Eye (tissue), 1 donor: ENCODE results near the gene FXYD6.

Experiments used
- DNase-seq: peaks from one replicate; pipeline ENCODE4 v3.0.0-alpha.2; 2015

FXYD6 gene

DNA sequence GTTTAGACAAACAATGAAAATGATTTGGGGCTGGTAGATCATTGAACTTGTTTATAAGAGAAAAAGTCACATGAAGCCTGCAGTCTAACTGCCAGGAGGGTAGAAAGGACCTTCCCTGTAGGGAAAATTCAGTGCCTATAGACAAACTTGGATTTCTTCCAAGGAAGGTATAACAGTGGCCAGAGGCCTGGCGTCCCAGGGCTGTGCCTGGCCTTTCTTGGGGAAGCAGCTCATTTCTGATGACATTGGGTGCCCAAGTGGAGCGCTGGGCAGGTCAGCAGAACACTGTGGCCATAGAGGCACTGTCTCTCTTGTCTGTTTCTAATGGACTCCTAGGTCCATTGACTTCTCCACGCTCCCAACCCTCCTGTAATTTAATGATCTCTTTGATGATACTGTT, 6.6 kb upstream of the FXYD6 start:
- DNase-seq, result no peak

DNA sequence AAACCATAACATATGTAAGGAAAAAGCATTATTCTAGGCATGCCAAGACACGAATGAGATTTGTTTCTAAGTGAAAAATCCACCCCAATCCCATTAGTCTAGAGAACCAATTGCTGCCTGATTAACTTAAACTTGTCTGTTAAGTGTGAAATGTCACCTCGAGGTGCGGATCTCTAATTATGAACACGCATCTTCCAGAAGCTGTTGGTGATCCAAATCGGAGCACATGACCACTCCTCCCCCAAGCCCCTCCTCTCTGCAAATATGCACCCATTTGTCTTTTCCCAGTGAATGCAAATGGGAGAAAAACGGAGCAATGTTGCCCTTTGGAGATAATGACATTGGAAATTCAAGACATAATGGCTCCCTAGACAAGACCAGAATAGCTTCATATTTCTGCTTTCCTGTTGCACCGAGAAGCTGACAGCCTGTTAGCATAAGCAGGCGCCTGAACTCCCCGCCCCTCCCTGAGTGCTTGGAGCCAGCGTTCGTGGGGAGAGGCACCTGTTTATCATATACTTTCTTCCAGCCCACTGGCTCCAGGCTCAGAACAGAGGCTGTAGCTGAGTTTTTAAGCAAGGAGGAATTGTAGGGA, 6.0 kb upstream of the FXYD6 start:
- peak; percentile 22 for DNase-seq

DNA sequence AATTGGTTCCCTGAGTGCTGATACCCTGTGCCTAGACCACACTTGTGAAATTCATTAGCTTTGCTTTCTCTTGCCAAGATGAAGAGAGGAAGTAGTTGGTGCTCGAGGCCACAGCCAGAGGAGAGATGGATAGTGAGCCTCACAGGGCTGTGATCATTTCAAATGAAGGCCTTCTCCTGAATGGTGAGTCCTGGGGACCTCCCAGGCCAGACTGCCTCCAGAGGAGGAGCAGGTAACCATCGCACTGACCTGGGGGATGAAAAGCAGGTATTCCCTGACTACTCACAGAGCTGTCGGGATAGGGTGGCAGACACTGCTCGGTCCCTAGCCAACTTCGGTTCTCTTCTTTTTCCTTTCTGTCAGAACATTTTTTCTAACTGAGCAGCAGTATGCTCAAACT, 4.8 kb upstream of the FXYD6 start:
- DNase-seq, result no peak

DNA sequence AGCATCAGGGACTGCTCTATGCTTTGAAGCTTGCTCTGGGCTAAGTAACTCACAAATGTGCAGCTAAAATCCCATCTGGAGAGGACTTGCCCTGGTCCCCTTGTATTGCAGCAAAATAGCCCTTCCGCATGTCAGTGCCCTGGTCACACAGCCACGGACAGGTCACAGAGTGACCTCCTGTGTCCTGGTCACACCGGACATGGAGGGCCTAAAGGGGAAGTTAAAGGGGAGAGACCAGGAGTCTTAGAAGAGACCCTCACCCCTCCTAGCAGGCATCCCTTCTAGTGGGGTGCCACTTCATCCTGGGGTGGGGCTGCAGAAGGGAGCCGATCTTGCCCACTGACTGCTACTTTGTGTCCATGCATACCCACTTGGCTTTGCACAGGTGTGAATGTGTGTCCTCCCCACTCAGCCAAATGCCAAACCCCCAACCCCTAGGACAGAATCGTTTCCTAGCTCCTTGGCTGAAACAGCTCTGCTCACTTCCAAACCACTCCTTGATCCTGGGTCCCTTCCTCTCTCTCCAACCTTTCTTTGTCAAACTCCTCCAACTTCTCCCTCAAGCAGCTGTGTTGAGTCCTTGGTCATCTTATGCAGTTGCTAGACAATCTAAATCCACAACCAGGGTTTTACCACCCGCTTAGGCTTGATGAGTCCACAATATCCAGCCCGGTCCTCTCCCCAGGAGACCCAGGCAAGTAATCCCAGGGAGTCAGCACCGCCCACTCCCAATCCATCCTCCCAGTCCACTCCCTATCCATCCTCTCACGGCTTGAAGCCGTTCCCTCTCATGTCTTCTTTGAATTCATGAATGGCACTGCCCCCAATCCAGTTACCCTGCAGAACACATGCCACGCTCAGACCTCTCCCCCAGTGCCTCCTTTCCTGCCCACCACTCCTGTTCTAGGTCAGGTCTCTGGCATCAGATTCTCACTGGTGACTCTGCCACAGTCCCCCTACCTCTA, 3.3 kb upstream of the FXYD6 start:
- no peak for DNase-seq

DNA sequence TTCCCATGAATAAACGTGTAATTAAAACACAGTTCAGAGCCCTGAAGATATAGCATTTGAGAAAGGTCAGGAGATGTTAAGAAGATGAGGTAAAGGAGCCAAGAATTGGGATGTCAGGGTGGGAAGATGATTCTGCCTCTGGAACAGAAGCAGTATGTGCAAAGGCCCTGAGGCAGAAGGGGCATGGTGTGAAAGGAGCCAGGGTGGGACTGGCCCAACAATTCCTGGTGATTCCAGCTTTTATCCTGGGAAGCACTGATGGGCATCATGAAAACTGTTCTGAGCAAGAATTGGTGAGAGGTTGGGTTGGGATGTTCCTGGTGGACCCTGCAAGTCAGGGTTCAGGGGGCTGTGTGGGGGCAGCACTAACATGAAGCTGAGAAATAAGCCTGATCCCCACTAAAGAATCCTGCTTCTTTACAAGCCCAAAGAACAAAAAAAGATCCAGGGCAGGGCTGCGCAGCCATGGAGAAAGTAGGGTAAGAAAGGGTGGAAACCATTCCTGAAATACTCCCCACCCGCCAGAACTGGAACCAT, 2.5 kb upstream of the FXYD6 start:
- DNase-seq, result no peak

DNA sequence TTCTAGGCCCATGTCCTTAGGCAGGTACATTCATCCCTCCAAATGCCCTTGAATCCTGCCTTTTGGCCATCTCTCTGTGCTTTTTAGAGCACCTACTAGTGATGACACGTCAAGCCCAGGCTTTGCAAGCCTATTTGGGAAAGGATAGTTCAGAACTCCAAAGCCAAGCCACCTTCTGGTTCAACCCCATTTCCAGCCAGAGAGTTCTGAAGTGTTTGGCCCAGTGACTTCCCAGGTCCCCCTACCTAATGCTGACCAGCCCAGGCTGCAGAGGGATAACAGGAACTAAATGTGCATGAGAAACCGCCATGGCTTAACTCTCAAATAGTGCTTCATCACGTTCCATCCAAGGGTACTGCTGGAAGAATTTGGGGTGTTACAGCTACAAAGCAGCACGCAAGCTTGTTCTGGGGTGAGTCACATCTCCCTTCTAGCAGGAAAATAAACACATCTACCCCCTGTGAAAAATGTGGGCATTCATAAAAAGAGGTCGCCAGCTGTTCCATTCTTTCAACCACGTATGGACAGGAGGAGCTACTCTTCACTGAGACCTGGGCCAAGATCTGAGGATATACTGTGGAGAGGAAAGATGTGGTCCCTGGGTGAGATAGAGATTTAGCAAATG, 2.0 kb upstream of the FXYD6 start:
- no peak for DNase-seq

DNA sequence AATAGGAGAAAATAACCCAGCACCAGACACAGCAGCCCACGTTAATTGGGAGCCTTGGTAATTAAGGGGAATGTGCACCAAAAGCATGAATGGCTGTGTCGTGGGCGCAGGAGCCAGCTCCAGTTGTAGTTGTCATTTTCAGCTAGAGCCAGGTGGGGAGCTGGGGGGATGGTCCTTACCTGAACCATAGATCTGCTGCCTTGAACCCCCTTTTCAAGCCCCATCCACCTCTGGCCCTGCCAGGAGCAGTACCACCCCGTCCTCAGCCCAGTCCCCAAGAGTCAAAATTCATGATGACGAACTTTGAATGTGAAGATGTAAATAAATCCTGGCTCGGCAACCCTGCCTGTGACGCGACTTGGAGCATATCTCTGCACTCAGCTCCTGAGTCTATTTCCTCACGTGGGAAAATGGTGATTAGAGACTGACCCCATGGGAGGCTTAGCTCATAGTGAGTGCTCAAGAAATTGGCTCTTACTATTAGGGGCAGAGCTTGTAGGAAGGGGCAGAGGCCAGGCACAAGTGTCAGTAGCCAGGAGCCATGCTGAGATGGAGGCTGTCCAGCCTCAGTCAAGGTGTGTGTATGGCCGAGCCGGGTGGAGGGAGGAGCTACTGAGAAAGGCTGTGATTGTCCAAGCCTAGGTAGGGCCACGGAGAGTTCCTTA, 794 bp upstream of the FXYD6 start:
- DNase-seq, result no peak

DNA sequence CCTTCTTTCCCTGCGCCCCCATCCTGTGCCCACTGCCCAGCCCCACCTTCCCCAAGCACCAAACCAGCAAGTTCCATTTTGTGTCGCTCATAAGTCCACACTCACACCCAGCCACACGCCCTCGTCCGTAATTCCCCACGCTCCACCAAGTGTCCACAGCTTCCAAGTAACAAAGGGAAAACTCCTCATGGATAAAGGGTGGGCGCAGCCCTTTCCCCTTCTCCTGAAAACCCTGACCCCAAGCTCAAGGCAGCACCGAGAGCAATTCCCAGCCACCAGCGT, 458 bp downstream of the FXYD6 start:
- peak; percentile 84 for DNase-seq

DNA sequence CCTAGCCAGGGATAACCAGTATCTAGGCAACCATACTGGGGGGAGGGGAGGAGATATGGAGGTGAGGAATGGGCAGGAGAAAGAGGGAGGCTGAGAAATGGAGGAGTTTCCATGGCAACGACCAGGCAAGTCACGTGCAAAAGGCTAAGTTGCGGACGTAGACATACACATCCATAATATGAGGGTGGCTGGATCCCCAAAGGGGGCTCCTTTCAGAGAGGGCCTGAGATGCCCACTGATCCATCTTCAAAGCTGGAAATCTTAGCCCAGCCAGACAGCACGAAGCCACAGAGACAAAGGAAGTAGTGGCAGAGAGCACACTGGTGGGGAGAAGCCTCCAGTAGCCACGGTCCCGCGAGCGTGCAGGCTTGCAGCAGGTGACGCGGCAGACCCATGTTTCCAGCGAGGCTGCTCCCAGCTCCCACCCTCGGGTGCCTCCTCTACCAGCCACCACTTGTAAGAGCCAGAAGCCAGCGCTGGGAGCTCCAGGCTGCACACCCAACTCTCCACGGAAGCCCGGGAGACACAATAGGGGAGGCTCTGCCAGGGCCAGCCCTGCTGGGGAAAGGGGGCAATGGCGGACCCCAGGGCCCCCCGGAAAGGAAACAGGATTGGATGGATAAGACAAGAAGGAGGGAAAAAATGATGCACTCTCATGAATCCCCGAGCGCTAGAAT, 938 bp downstream of the FXYD6 start:
- peak; percentile 88 for DNase-seq

DNA sequence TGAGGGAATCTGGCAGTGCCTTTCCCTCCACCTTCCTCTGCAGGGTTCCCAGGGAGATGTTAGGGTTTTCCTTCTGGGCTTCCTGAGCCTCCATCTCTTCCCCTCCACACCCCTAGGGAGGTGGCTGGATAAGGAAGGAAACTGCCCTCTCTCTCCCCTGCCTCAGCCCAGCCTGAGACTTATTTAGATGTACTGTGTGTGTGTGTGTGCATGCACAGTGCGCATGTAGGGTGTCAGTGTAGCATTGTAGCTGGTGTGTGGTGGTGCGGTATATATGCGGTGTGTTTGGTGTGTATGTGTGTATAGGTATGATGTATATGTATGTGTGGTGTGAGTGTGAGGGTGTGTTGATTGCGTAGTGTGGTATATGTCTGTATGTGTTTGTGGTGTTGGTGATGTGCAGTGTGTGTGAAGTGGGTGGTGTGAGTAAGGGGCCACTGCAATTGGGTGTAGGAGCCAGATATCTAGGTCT, 1.5 kb downstream of the FXYD6 start:
- DNase-seq, result peak; percentile 37

DNA sequence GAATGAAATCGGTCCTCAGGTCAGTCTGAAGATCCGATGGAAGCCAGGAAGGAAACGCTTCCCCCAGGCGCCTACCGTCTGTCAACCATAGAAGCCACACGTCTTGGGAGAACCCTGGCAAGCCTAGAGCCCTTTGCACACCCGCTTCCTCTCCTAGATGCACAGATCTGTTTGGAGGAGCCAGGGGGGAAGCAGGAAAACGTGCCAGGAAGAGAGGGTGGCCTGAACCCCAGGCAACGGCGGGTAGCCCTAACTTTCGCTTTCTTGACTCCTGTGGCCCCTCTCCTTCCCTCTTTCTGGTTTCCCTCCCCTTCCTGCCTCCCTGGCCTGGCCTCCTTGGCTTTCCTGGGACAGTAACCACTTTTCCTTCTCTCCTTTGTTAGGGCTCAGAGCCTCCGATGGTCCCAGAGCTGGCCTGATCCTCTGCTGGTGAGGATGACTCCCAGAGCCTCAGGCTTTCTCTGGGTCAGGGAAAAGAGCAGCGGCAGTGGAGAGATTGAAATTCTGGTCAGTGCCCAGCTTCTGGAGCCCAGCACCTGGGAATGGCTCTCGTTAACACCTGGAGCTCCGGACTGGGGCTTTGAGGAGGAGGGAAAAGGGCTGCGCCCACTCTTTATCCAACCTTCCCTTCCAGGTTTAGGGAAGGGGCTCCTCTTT, 2.1 kb downstream of the FXYD6 start:
- DNase-seq, result no peak

DNA sequence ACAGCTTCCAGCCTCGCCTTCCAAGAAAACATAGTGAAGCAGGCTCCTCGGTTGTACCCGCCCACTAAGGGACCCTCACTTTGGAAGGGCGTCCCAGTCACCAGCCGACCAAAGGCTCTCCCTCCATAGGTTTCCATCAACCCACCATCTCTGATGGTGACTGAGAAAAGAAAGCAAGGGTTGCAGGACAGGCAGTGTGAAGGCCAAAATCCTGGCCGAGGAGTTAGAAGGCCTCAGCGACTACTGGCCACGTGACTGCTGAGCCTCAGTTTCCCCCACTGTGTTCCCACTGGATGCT, 2.7 kb downstream of the FXYD6 start:
- DNase-seq, result no peak

DNA sequence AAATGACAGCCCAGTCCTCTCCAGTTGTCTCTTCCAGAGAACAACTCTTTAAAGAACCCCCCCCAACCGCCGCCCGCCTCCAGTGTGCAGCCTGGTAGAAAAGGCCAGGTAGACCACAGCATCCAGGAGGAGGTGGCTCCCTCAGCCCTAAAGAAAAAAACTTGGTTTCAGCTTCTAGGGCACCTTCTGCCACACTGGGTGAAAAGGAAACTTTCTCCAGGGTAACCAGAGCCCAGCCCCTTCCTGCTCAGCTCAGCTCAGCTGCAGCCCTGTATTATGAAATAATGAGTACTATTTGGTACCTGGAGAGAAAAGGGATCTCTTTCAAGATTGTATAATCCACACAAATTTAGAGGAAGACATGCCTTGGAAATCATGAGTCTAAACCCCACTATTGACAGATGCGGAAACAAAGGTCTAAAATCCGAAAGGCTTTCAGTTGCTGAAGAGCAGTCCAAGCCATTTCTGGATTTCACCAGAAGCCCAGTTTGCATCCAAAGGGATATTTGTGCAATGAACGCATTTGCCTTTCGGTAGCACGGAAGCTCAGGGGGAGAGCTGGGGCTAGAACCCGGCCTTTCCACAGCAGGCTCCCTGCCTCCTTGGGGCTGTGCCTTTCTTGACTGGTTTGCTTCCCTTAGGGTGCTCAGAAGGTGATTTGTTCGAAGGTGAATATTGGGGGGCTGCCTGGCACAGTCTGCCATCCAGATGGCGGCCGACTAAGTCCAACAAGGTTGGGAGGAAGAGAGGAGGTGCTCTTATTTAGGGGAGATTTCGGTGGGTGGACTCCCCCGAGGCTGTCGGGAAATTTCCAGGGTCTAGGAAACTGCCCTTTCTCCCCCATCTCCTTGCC, 3.3 kb downstream of the FXYD6 start:
- DNase-seq, result no peak

DNA sequence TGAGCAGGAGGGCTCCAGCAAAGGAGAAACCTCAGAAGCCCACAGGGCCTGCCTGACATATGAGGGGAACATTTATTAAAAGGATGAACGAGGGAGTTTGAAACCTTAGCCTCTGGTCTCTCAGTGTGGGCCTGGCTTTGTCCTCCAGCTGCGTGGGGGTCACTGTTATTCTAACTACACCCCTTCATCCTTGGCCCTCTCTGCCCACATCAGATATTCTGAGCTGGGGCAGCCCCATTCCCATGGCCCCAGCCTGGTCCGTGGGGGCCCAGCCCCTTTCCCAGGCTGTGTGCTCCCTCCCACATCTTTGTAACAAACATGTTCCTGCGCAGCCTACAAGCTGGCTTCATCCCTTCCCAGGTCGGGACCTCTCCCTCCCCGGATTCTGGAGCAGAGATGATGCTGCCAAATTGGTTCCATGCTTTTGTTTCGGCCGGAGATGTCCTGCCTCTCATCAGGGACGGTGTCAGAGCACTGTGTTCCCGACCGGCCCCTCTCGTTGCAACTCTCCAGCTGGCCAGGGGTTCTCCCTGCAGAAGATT, 4.0 kb downstream of the FXYD6 start:
- DNase-seq, result no peak

DNA sequence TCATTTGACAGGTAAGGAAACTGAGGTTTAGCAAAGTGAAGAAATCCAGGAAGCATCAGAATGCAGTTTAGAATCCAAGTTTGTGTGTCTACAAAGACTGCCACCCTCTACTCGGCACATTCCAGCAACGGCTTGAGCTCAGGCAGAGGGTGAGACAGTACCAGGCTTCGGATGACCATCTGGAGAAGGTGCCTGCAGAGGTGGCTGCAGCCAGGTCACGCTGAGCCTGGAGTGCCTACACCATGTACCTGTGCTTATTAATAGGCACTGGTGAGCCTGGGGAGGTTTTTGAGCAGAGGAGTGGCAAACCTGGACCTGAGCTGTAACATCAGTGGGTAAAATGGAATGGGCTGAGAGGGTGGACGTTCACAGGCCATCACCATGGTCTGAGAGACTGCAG, 4.7 kb downstream of the FXYD6 start:
- no peak for DNase-seq

DNA sequence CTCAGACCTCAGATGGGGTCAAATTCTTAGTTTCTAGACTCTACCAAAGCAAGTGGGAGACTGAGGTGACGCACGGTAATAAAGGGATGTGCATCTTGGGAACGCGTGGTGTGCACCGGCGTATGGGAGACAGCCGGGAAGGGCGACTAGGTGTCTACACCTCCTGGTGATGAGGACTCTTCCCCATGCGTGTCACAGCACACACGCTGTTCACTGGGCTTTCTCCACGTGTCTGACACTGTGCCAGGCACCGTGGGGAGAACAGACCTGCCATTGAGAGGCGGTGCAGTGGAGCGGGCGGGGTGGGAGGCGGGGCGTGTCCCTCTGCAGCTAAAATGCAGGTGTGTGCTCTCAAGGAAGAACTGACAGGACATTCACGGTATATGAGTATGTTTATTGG, 5.3 kb downstream of the FXYD6 start:
- DNase-seq, result no peak

DNA sequence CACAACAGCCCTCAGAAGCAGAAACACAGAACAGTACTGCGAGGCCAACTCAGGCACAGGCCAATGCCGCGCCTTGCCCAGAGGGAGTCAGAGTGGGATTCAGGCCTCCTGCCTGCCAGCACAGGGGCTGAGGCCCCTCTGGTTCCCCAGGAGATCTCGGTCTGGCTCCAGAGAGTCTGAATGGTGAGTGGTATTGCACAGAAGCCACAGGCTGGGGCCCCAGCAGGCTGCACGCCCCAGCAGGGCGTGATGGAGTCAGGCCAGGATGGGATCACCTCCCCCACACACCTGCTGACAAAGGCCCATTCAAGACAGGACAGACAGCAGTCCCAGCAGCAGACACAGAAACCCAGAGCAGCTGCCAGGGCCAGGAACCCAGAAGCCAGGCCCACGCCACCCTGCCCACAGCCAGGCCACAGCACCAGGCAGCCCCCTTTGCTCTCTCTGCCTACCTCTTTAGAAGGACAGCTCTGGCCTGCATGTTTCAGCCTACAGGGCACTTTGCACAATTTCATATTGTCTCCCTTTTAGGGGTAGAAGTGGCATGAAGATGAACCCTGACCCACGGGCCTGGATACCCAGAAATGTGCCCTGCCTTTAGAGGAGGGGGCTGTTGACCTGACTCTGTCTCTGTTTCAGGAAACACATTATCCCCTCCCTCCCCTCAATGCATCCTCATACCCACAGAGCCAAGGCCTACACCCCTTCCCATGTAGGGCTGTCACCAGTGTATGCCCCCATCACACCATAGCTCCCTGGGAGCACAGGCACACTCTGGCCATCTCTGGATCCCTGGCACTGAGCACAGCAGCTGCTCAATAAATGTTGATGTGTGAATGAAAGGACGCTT, 6.1 kb downstream of the FXYD6 start:
- DNase-seq, result no peak

DNA sequence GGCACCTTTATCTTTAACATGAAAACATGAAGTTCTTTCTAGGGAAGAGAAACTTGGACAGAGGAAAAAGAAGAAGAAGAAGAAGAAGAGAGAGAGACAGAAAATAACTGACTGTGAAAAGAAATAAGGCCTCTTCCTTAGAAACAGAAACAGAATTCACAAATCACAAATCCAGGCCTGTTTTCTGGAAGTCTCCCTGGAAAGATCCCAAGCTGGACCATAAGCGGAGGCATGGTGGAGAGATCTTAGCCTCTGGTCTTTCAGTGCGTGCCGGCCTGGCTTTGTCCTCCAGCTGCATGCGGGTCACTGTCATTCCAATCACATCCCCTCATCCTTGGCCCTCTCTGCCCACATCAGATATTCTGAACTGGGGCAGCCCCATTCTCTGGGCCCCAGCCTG, 6.9 kb downstream of the FXYD6 start:
- no peak for DNase-seq

DNA sequence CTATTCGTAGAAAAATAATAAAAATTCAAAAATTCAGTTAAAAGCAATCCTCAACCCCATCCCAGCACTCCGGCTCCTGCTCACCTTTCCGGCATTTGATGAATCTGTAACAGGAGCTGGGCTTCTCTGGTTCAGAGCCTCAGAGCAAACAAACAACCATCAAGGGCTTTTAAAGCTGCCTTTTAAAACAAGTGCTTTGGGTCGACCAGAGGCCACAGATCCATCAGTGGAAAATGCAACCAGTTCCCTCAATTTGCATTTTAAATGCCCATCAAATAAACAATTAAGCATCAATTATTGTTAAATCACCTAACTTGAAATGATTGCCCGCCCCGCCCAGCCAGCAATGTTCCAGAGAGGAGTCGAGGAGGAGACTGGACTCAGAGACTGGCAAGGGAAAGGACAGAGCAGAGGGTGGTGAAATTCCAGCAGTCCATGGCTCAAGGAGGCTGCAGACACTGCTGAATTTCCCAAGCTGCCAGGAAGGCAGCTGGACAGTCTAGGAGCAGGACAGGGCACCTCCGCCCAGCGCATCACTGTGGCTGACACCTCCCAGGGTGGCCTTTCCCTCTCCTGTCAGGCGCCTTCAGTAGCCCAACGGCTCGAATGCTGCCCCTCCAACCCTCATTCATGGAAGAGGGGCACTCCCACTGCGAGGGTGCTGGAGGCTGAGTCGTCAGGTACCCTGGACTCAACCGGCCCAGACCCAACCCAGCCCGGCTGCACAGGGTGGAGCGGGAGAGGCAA, 7.5 kb downstream of the FXYD6 start:
- no peak for DNase-seq
